Daoy (cell line): ENCODE measurements around the gene RAP1GDS1. TPM values are rescaled to one million over a fixed set of nuclear protein-coding genes. Genes with fewer than 3 reads are reported as not detected.
A peak's percentile ranks its signal among the peaks of the same experiment; 100 is the strongest.
"Not testable (repeated sequence)": the region's sequence is repeated elsewhere in the genome, so short reads cannot be mapped to it uniquely, and the experiment has no call there.

Experiments used
- DNase-seq: peaks from one replicate; pipeline ENCODE4 v3.0.0-alpha.2; 2015; ENCODE audit warnings: low read depth
- total RNA-seq: library from RNA; depleted of rRNA; stranded (reverse); fragments of >200 nt; shearing (Covaris generic); gene quantifications from 2 replicates; pipeline ENCODE4 v1.2.3, GENCODE V29; 2014

RAP1GDS1 gene
- total RNA-seq, 1 experiment from 2014 or later, result 19.6 TPM

GRCh38 chr4:98287328-98287727 is 26.1 kb downstream of the RAP1GDS1 start:
- no peak for DNase-seq

DNA sequence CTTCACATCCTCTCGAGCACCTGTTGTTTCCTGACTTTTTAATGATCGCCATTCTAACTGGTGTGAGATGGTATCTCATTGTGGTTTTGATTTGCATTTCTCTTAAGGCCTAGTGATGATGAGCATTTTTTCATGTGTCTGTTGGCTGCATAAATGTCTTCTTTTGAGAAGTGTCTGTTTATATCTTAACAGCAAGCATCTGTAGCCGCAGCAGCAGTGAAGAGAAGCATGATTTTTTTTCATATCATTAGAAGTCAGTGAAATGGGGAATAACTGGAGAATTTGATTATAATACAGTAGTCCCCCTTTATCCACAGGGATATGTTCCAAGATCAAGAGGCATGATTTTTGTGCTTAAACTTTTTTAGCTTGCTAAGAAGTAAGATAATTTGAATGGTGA is 27.5 kb downstream of the RAP1GDS1 start:
- DNase-seq, result not testable (repeated sequence)

- DNase-seq, result no peak
Observed at GRCh38 chr4:98289375-98289774, 28.2 kb downstream of the RAP1GDS1 start.

- no peak for DNase-seq
Observed at GRCh38 chr4:98290511-98290910, 29.3 kb downstream of the RAP1GDS1 start.

DNA sequence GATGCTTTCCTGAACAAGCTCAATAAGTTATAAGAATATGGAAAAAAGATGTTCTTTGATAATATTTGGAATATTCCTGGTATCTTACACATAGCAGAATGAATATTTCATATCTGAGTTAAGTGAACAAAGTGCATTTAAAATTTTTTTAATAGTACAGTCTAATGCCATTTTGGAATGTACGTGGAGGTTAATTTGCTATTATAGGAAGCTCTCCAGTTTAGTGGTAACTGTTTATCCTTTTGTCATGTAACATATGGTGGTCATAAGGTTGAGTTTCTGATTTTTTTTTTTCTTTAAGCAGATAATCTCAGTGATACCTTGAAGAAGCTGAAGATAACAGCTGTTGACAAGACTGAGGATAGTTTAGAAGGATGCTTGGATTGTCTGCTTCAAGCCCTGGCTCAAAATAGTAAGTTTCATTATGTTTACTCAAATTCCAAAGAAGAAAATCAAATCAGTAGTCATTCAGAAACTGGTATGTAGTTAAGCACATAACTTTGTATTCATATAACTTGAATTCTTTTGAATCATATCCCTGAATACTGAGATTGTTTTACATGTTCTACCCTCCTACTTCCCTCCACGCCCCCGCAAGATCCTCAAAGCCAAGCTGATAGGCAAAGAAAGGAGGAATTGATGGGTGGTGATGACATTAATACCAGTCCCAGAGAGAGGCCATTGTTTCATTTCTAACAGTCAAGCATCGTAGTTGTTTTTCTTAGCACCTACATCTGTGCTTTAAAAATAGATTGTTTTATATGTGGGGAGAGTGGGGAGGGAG is 32.1 kb downstream of the RAP1GDS1 start:
- DNase-seq, result no peak

DNA sequence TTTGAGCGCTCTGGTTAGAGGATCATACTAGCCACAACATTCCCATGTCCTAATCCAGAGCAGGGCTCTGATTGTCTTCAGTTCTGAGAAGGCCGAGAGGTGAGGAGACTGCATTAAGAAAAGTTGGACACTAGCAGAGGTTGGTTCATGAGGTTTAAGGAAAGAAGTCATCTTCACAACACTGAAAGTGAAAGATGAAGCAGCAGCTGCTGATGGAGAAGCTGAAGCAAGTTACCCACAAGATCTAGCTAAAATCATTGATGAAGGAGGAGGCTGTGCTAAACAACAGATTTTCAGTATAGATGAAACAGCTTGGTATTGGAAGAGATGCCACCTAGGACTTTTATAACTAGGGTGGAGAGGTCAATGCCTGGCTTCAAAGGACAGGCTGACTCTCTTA is 36.8 kb downstream of the RAP1GDS1 start:
- DNase-seq, result no peak

DNA sequence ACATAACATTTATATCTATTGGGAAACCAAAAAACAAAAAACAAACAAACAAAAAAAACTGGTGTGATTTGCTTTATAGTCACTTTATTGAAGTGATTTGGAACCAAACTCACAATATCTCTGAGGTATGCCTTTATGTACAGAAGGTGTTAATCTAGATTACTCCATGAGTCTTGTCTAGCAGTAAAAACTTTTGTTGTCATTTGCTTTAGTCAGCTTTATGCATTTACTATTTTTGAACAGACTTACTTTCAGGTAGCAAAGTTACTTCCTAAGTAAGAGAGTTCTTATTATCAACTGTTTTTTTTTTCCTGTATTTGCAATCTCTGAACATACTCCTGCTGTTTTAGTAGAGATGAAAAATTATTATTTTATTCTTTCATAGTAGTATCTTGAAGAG is 39.5 kb downstream of the RAP1GDS1 start:
- DNase-seq, result no peak

GRCh38 chr4:98305576-98305975 is 44.4 kb downstream of the RAP1GDS1 start:
- no peak for DNase-seq

- no peak for DNase-seq
Observed at GRCh38 chr4:98310867-98311266, 49.7 kb downstream of the RAP1GDS1 start.

DNA sequence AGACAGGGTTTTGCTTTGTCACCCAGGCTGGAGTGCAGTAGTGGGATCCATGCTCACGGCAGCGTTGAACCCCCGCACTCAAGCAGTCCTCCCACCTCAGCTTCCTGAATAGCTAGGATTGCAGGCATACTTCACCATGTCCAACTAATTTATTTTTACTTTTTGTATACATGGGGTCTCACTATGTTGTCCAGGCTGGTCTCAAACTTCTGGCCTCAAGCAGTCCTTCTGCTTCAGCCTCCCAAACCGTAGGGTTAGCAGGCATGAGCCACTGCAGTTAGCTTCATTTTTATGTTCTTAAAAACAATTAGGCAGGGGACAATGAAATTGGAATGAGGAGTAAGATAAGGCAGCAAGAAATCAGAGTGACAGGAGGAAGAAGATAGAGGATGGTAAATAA is 50.5 kb downstream of the RAP1GDS1 start:
- DNase-seq, result no peak

- no peak for DNase-seq
Observed at GRCh38 chr4:98314791-98315565, 53.8 kb downstream of the RAP1GDS1 start.

GRCh38 chr4:98318521-98318920 is 57.3 kb downstream of the RAP1GDS1 start:
- no peak for DNase-seq

DNA sequence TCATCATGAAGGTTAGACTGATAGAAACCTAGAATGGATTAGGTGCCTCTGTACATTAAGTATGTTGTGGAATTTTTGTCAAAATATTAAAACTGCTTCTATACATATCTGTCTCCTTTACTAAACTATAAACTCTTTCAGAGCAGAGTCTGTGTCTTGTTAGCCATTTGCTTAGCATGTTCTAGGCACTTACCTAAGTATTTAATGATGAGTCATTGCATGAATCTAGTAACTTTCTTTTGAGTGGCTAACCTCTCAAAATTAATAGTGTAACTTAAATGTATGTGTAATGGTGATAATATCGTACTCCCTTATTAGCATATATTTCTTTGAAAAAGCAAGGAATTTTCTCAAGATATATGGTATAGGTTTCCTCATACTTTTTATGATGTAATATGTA is 57.8 kb downstream of the RAP1GDS1 start:
- DNase-seq, result no peak

GRCh38 chr4:98326168-98326567 is 65.0 kb downstream of the RAP1GDS1 start:
- no peak for DNase-seq

DNA sequence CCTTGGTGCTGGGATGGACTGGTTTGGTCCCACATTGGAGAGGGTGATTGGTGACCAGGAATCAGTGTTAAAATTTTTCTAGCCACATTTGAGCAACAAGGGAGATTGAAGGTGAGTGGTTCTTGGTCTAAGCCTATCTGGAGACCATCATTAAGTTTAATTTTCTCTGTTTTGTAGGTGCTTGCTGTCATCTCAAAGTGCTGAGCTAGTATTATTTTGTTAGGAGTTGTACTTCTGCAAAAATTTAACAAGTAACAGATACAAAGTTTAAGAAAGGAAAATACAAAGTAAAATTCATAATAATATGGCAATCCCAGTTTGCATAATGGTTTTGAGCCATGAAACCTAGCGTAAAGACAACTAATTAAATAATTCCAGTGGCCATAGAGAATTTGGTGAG is 66.5 kb downstream of the RAP1GDS1 start:
- no peak for DNase-seq

DNA sequence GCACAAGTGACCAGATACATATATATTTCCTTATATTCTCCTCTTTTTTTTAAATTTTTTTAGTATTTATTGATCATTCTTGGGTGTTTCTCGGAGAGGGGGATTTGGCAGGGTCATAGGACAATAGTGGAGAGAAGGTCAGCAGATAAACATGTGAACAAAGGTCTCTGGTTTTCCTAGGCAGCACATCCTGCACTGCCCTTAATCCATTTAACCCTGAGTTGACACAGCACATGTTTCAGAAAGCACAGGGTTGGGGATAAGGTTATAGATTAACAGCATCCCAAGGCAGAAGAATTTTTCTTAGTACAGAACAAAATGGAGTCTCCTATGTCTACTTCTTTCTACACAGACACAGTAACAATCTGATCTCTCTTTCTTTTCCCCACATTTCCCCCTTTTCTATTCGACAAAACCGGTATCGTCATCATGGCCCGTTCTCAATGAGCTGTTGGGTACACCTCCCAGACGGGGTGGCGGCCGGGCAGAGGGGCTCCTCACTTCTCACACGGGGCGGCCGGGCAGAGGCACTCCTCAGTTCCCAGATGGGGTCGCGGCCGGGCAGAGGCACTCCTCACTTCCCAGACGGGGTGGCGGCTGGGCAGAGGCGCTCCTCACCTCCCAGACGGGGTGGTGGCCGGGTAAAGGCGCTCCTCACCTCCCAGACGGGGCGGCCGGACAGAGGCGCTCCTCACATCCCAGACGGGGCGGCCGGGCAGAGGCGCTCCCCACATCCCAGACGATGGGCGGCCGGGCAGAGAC is 68.9 kb downstream of the RAP1GDS1 start:
- not testable (repeated sequence) for DNase-seq

DNA sequence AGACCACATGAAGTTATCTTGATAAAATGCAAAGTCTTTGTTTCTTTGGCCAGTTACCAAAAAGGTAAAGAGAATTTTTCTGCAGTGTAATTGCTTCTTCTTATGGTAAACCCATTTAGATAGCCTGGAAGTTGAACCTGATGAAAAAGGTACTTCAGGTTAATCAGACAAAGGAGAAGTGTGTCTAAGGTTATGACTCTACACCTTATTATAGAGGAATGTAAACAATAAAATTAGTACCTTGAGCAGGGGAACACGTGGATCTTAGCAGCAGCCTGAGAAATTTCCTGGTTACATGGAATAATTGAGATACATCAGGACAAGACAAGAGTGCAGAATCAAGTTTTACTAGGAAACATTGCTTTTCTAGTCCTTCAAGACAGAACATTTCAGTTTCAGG is 70.8 kb downstream of the RAP1GDS1 start:
- no peak for DNase-seq

DNA sequence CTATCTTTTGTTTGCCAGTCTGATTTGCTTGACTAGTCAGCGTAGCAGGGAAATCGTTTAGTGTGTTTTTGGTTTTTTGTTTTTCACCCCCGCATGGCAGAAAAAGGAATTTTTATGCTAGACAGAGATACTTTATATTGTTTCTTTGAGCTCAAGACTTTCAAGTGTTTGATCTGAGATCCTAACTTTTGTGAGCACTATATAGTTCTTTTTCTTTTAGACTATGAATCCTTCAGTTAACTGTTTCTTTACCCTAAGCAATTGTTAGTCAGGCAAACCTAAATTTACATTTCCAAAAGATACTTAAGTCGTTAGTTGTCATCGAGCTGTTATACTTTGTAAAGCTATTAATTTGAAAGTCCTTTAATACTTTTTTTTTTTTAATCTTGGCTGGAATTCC is 73.3 kb downstream of the RAP1GDS1 start:
- no peak for DNase-seq

- no peak for DNase-seq
Observed at GRCh38 chr4:98338761-98339438, 77.7 kb downstream of the RAP1GDS1 start.

GRCh38 chr4:98341309-98341708 is 80.1 kb downstream of the RAP1GDS1 start:
- DNase-seq, result peak; percentile 13

- DNase-seq, result no peak
Observed at GRCh38 chr4:98343626-98344025, 82.4 kb downstream of the RAP1GDS1 start.

DNA sequence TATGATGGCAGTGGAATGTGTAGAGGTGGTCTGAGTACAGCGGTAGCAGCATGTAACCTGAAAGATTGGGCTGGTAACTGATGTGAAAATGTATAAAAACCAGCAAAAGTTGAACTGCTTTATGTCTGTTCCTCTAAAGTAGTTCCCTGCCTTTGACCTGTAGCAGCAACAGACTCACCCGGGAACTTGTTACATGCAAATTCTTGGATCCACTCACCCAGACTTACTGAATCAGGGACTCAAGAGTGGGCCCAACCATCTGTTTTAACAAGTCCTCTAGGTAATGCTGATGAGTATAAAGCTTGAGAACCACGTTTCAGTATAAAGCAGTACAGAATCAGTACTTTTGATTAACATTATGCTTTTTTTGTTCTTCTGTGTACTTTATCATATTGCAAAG is 84.7 kb downstream of the RAP1GDS1 start:
- no peak for DNase-seq
